Measurements from ENCODE around the gene UMPS.
A peak's percentile ranks its signal among the peaks of the same experiment; 100 is the strongest.
"Not testable (repeated sequence)": the region's sequence is repeated elsewhere in the genome, so short reads cannot be mapped to it uniquely, and the experiment has no call there.

The UMPS gene

DNA sequence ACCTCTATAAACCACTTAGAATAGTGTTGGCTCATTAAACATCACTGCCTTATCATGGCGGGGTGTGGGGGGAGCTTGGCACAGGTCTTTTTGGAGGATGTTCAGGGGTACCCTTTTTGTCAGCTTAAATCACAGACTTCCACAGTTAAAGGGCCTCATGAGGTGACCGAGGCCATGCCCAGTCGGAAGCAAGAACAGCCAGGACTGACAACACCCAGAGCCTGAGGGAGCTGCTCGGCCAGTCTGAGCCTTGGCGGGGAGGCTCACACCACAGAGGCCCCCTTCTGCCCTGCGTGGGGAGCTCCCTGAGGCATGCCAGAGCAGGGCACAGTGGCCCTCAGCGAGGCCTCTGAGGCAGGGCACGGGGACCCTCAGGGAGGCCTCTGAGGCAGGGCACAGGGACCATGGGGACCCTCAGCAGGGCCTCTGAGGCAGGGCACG lies 49.5 kb downstream of the UMPS start:
- no peaks in the 10 kb centered on the region for H3K36me3 ChIP-seq
- H3K4me1 ChIP-seq, result peaks cover 0 to 90% (median 72%) of the 10 kb centered on the region in 4 donors
- TF ChIP-seq, protein P1, sequence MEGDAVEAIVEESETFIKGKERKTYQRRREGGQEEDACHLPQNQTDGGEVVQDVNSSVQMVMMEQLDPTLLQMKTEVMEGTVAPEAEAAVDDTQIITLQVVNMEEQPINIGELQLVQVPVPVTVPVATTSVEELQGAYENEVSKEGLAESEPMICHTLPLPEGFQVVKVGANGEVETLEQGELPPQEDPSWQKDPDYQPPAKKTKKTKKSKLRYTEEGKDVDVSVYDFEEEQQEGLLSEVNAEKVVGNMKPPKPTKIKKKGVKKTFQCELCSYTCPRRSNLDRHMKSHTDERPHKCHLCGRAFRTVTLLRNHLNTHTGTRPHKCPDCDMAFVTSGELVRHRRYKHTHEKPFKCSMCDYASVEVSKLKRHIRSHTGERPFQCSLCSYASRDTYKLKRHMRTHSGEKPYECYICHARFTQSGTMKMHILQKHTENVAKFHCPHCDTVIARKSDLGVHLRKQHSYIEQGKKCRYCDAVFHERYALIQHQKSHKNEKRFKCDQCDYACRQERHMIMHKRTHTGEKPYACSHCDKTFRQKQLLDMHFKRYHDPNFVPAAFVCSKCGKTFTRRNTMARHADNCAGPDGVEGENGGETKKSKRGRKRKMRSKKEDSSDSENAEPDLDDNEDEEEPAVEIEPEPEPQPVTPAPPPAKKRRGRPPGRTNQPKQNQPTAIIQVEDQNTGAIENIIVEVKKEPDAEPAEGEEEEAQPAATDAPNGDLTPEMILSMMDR (IDR thresholded peaks at IDR 0.05), result no peak
- peak overlapping the region in 1 of 2 donors; percentile 18 for H3K4me3 ChIP-seq
- H3K27ac ChIP-seq, result peak overlapping the region; percentile 93 to 96
- DNase-seq, result no peak
- H3K27me3 ChIP-seq, result no peaks in the 10 kb centered on the region
- intact Hi-C loops (cut with DNase I; ENCODE audit: low total_unique reads), result loop anchor here (5.0 to 10.0 kb wide), 3 partner anchors 108 to 275 kb away; partner anchors contain the start of genes HEG1 and ITGB5
- H3K9me3 ChIP-seq, result no peaks in the 10 kb centered on the region

DNA sequence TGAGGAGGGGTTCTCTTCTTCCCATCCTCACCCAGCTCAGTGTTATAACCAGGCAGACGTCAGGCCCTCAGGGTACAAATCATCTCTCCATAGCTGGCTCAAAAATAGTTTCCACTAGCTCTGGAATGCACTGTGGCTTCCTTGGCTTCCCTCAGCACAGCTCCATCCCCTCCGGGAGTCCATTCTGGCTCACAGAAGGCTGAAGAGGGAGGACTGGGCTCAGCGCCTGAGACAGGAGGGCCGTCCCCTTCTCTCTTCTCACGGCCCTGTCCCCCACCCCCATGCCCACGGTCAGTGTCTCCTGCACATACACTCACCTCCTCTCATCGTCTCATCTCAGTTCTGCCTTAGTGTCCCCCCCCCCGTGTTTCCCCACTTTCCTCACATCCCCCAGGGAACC lies 50.1 kb downstream of the UMPS start:
- Histone ChIP-seq H3K27me3 (no peaks in the 10 kb centered on the region), H3K36me3 (no peaks in the 10 kb centered on the region), H3K9me3 (no peaks in the 10 kb centered on the region), H3K4me3 (peak overlapping the region; percentile 8 to 18), H3K4me1 (peaks cover 0 to 90% (median 73%) of the 10 kb centered on the region in 4 donors), H3K27ac (peak overlapping the region; percentile 93 to 96)
- peak; percentile 82 to 92 for DNase-seq
- intact Hi-C loops (cut with DNase I; ENCODE audit: low total_unique reads), result loop anchor here (5.0 to 10.0 kb wide), 2 partner anchors 117 to 274 kb away; partner anchors contain the start of gene HEG1
- TF ChIP-seq, protein P1 (IDR thresholded peaks at IDR 0.05), result no peak

DNA sequence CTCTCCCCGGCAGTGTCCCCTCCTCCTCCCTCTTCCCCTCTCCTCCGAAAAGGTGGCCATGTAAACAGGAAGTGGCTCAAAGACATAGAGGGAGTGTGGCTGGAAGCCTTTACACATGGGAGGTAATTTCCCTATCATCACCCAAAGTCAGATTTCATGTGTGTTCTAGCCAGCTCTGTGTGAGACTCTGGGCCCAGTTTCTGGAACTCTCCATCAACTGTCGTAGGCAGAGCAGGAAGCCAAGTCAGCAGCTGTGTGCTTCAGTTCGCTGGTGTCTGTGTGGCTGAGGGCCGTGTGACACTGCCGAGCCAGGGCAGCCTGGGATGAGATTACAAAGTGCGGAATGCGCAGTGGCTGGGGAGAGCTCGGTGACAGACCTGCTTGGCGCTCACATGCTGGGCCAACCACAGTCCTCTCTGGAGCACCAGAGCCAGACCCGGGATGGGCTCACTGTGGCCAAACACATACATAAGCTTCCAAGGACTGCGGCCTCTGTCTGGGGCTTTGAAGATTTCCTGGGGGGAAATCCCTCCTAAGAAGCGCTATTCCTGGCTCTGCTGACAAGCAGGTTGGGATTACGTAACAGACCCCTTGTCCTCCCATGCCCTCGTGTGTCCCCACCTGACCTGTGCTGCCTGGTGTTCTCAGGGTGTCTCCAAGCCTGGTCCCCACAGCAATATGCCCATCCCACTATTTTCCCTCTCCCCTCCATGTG lies 50.7 kb downstream of the UMPS start:
- Histone ChIP-seq H3K4me1 (peaks cover 0 to 90% (median 72%) of the 10 kb centered on the region in 4 donors), H3K36me3 (no peaks in the 10 kb centered on the region), H3K9me3 (no peaks in the 10 kb centered on the region), H3K27ac (peak overlapping the region; percentile 93 to 96), H3K4me3 (peak overlapping the region; percentile 8 to 18), H3K27me3 (no peaks in the 10 kb centered on the region)
- peak; percentile 89 to 93 for DNase-seq
- TF ChIP-seq, protein P1 (IDR thresholded peaks at IDR 0.05), result no peak
- intact Hi-C loops (cut with DNase I; ENCODE audit: low total_unique reads), result loop anchor here (5.0 to 10.0 kb wide), 2 partner anchors 116 to 274 kb away; partner anchors contain the start of gene HEG1

DNA sequence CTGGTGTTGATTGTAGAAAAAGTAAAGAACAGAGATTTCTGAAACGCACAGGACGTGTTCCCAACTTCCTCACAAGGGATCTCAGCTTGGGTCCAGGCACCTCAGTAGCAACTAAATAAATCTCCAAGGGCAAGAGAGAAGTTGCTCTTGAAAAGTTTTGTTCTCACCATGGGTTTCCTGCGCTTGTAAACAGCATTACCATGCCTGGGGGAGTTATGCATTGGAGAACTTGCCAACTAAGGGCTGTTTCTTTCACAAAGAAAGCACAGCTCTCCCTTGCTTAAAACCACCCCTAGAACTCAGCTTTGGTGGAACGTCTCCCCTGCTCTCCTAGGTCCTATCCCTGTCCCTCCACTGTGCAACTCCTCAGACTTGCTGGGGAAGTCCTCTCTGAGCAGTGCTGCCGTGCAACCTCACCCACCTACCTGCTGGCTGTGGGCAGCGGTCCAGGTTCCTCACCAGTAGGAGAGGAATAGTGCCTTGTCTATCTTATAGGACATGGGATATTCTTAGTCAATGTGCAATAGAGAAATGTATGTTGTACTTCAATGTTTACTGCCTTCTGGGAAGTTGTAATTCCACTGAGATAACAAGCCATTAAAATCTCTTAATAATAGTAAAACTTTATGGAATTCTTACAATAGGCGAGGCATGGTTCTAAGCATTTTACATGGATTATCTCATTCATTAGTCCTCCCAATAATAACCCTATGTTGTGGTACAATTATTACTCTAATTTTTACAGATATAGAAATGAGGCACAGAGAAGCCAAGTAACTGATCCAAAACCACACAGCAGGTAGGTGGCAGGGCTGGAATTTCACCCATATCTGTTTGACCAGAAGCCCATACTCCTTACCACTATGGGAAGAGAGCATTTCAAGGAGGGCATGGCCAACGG lies 51.5 kb downstream of the UMPS start:
- H3K27me3 ChIP-seq, result no peaks in the 10 kb centered on the region
- DNase-seq, result no peak
- H3K9me3 ChIP-seq, result no peaks in the 10 kb centered on the region
- no peak overlapping the region for H3K4me3 ChIP-seq
- intact Hi-C loops (cut with DNase I; ENCODE audit: low total_unique reads), result loop anchor here (5.0 to 10.0 kb wide), 2 partner anchors 116 to 273 kb away; partner anchors contain the start of gene HEG1
- H3K4me1 ChIP-seq, result peaks cover 0 to 90% (median 74%) of the 10 kb centered on the region in 4 donors
- peak overlapping the region; percentile 93 to 96 for H3K27ac ChIP-seq
- TF ChIP-seq, protein P1 (IDR thresholded peaks at IDR 0.05), result no peak
- H3K36me3 ChIP-seq, result no peaks in the 10 kb centered on the region

DNA sequence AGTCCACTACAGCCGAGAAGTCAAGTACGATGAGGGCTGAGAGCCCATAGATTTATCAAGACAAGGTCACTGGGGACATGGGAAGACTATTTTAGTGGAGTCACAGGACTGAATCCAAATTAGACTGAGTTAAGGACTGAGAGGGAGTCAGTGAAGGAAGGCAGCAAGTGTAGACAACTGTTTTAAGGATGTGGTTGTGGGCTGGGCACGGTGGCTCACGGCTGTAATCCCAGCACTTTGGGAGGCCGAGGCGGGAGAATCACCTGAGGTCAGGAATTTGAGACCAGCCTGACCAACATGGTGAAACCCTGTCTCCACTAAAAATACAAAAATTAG lies 52.1 kb downstream of the UMPS start:
- intact Hi-C loops (cut with DNase I; ENCODE audit: low total_unique reads), result loop anchor here (5.0 to 10.0 kb wide), 2 partner anchors 115 to 272 kb away; partner anchors contain the start of gene HEG1
- not testable (repeated sequence) for H3K4me3 ChIP-seq, H3K36me3 ChIP-seq, H3K27me3 ChIP-seq, H3K9me3 ChIP-seq, DNase-seq
- H3K4me1 ChIP-seq, result peaks cover 0 to 90% (median 74%) of the 10 kb centered on the region in 4 donors
- H3K27ac ChIP-seq, result peak overlapping the region in 1 of 2 donors; percentile 93
